ENCODE results near the gene ZNF83.

DNA sequence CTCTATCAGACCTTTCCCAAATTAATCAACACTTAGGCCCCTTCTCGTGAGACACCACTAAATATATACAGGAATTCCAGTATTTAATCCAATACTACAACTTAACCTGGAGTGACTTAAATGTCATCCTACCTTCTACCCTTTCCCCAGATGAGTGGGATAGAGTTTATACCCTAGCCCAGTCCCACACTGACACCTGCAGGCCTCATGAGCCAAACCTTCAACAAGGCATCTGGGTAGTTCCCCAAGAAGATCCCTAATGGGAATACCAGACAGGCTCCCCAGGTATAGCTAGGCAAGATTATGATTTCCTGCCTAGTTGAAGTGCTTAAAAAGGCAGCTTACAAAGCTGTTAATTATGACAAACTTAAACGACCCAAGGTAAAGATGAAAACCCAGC is 15.9 kb downstream of the ZNF83 start:
- TF ChIP-seq CTCF (IDR thresholded peaks at IDR 0.05) (no peak), PRDM15 (CRISPR knock-in tag; IDR thresholded peaks at IDR 0.05) (no peak), SP1 (CRISPR knock-in tag; conservative IDR thresholded peaks at IDR 0.05) (no peak), ZNF232 (CRISPR knock-in tag; IDR thresholded peaks at IDR 0.05) (no peak), ATF1 (CRISPR knock-in tag; IDR thresholded peaks at IDR 0.05) (no peak), ELF4 (CRISPR knock-in tag; IDR thresholded peaks at IDR 0.05; ENCODE audit: low read depth) (no peak), GABPB1 (CRISPR knock-in tag; IDR thresholded peaks at IDR 0.05) (no peak), NR3C1 (CRISPR knock-in tag; conservative IDR thresholded peaks at IDR 0.05; ENCODE audit: low read depth) (no peak)
- TF ChIP-seq, protein P1, sequence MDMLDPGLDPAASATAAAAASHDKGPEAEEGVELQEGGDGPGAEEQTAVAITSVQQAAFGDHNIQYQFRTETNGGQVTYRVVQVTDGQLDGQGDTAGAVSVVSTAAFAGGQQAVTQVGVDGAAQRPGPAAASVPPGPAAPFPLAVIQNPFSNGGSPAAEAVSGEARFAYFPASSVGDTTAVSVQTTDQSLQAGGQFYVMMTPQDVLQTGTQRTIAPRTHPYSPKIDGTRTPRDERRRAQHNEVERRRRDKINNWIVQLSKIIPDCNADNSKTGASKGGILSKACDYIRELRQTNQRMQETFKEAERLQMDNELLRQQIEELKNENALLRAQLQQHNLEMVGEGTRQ (CRISPR knock-in tag; IDR thresholded peaks at IDR 0.05) = no peak
